HepG2 (cell line): ENCODE measurements around the gene FANCD2. TPM values are rescaled to one million over a fixed set of nuclear protein-coding genes. Genes with fewer than 3 reads are reported as not detected.
"Not testable (repeated sequence)": the region's sequence is repeated elsewhere in the genome, so short reads cannot be mapped to it uniquely, and the experiment has no call there.

Experiments
- ATAC-seq: fragments of 200-7000 bp; cut with Tn5 transposase; 3 replicates; pipeline ENCODE4 v1.9.1; 2020; ENCODE audit warnings: mild to moderate bottlenecking, moderate library complexity
- BruUV-seq: library from RNA; stranded (reverse); fragments of 400-500 nt; replicated peaks from 2 replicates; lab custom pipeline; 2021; lab: Mats Ljungman, UMichigan
- CTCF ChIA-PET: fragments of 300-600 bp; formaldehyde crosslinking; extraction: SDS; loops from one replicate; lab custom pipeline; 2021; ENCODE audit warnings: low total read pairs, inconsistent platforms, low intra/inter-chr PET ratio; lab: Yijun Ruan, JAX
- POLR2A ChIA-PET: fragments of 350-600 bp; sonication (Branson Sonifier 250); formaldehyde crosslinking; loops from one replicate; lab custom pipeline; 2020; ENCODE audit warnings: antibody characterized with exemption, inconsistent platforms; lab: Yijun Ruan, JAX
- DNase-seq: peaks from one replicate; pipeline ENCODE4 v3.0.0-alpha.2; 2015; ENCODE audit warnings: low spot score
- FAIRE-seq: peaks from 3 replicates; lab custom pipeline; 2011; peaks lifted over from hg19 to GRCh38; lab: Jason Lieb, UNC
- H2AFZ ChIP-seq: one replicate; pipeline ENCODE4 v1.6.1; 2011; ENCODE audit warnings: low read length, inconsistent platforms
- H3K27ac ChIP-seq: fragments of 300-600 bp; 3 replicates; pipeline ENCODE4 v1.8.0; 2011; ENCODE audit warnings: mixed run types, mild to moderate bottlenecking, mixed read lengths, low read length, inconsistent platforms; ENCODE audit not compliant: insufficient read depth; ENCODE audit errors: extremely low read length
- H3K27me3 ChIP-seq, 2 experiments: fragments of 200-600 bp in 1 of 2; 2 replicates in 1 of 2; 3 replicates in 1 of 2; pipeline versions ENCODE4 v1.6.0 to v1.8.0; 2011; ENCODE audit warnings: low read length in 2 of 2, mild to moderate bottlenecking in 2 of 2, moderate library complexity in 2 of 2, inconsistent platforms in 1 of 2; ENCODE audit not compliant: insufficient read depth in 2 of 2, control insufficient read depth in 1 of 2
- H3K36me3 ChIP-seq, 2 experiments: fragments of 200-600 bp in 1 of 2; replicated peaks in 1 of 2; 2 replicates in 1 of 2; 3 replicates in 1 of 2; pipeline versions ENCODE4 v1.5.1 to v1.8.0; 2011; ENCODE audit warnings: low read length in 2 of 2, inconsistent platforms in 1 of 2; ENCODE audit not compliant: insufficient read depth in 2 of 2, control insufficient read depth in 1 of 2
- H3K4me1 ChIP-seq: 2 replicates; pipeline ENCODE4 v1.5.1; 2012; ENCODE audit warnings: low read length, inconsistent platforms; ENCODE audit not compliant: insufficient read depth
- H3K4me2 ChIP-seq: 2 replicates; pipeline ENCODE4 v1.6.0; 2011; ENCODE audit warnings: low read depth, low read length, inconsistent platforms
- H3K4me3 ChIP-seq, 3 experiments: fragments of 200-600 bp in 1 of 3; sonication (generic), shearing (Covaris generic) in 1 of 3; replicated peaks in 1 of 3; 2 replicates each; pipeline ENCODE4 v1.5.1; 2011 to 2016; ENCODE audit warnings: low read length in 3 of 3, inconsistent platforms in 2 of 3, low read depth in 2 of 3, mild to moderate bottlenecking in 2 of 3, control low read depth in 1 of 3, mixed read lengths in 1 of 3; ENCODE audit not compliant: insufficient read depth in 1 of 3
- H3K79me2 ChIP-seq: one replicate; pipeline ENCODE4 v1.6.1; 2011; ENCODE audit warnings: low read length, inconsistent platforms; ENCODE audit not compliant: insufficient read depth
- H3K9ac ChIP-seq: 2 replicates; pipeline ENCODE4 v1.6.0; 2011; ENCODE audit warnings: mild to moderate bottlenecking, low read depth, low read length, inconsistent platforms; ENCODE audit not compliant: insufficient read depth
- H3K9me3 ChIP-seq: 2 replicates; pipeline ENCODE4 v1.5.1; 2012; ENCODE audit warnings: mild to moderate bottlenecking, low read length
- H4K20me1 ChIP-seq: 2 replicates; pipeline ENCODE4 v1.6.0; 2011; ENCODE audit warnings: inconsistent platforms, mild to moderate bottlenecking, low read length, moderate library complexity; ENCODE audit not compliant: insufficient read depth
- DMAP1 ChIP-seq: IDR thresholded peaks from 2 replicates; pipeline ENCODE4 v1.6.1; 2016
- GFI1 ChIP-seq: sonication (generic); formaldehyde crosslinking; IDR thresholded peaks from 2 replicates; pipeline ENCODE4 v1.5.0; 2020; ENCODE audit warnings: missing genetic modification reagents, mild to moderate bottlenecking, borderline replicate concordance
- GPN1 ChIP-seq: sonication (generic); formaldehyde crosslinking; IDR thresholded peaks from 2 replicates; pipeline ENCODE4 v1.5.1; 2020; ENCODE audit warnings: missing genetic modification reagents, borderline replicate concordance
- JDP2 ChIP-seq: sonication (generic); formaldehyde crosslinking; IDR thresholded peaks from 2 replicates; pipeline ENCODE4 v1.8.1; 2022; ENCODE audit warnings: missing genetic modification reagents, borderline replicate concordance
- JUNB ChIP-seq: sonication (generic); formaldehyde crosslinking; IDR thresholded peaks from 2 replicates; pipeline ENCODE4 v1.8.0; 2022; ENCODE audit warnings: missing genetic modification reagents, mild to moderate bottlenecking, borderline replicate concordance
- MEIS2 ChIP-seq: sonication (generic); formaldehyde crosslinking; IDR thresholded peaks from 2 replicates; pipeline ENCODE4 v1.9.0; 2021; ENCODE audit warnings: mild to moderate bottlenecking, missing genetic modification reagents
- PHB2 ChIP-seq: fragments of 450-650 bp; IDR thresholded peaks from 2 replicates; pipeline ENCODE4 v1.6.1; 2018; ENCODE audit not compliant: partially characterized antibody
- SMYD3 ChIP-seq: sonication (generic); formaldehyde crosslinking; IDR thresholded peaks from 2 replicates; pipeline ENCODE4 v1.8.1; 2023; ENCODE audit warnings: mild to moderate bottlenecking, missing genetic modification reagents
- ZNF281 ChIP-seq: sonication (generic); formaldehyde crosslinking; IDR thresholded peaks from 2 replicates; pipeline ENCODE4 v1.4.0; 2020; ENCODE audit warnings: missing genetic modification reagents, borderline replicate concordance
- ZNF382 ChIP-seq: sonication (generic); formaldehyde crosslinking; IDR thresholded peaks from 2 replicates; pipeline ENCODE4 v1.5.0; 2020; ENCODE audit warnings: missing genetic modification reagents, mild to moderate bottlenecking, borderline replicate concordance
- ZNF724P ChIP-seq: sonication (generic); formaldehyde crosslinking; IDR thresholded peaks from 2 replicates; pipeline ENCODE4 v1.8.0; 2022; ENCODE audit warnings: missing genetic modification reagents, borderline replicate concordance
- ZSCAN21 ChIP-seq: sonication (generic); formaldehyde crosslinking; IDR thresholded peaks from 2 replicates; pipeline ENCODE4 v1.8.0; 2022; ENCODE audit warnings: mild to moderate bottlenecking, missing genetic modification reagents, moderate library complexity, borderline replicate concordance
- WGBS: methylation state at CpG from one replicate; pipeline ENCODE4 v1.1.6; 2017; ENCODE audit warnings: low lambda C conversion rate; 5-methylcytosine and 5-hydroxymethylcytosine counted together
- in situ Hi-C: cut with HindIII; loops from 2 replicates; pipeline ENCODE4 v1.10.0; 2017; ENCODE audit warnings: low pct_unique_long_range_greater_than_20kb; ENCODE audit not compliant: extremely low pct_ligation_motif_present
- intact Hi-C: fragments of 100-400 bp; cut with micrococcal nuclease; formaldehyde crosslinking; loops from one replicate; pipeline ENCODE4 v1.10.0; 2022; ENCODE audit not compliant: unreplicated experiment
- polyA plus RNA-seq, 8 experiments: library from polyadenylated mRNA; depleted of rRNA in 3 of 8; stranded (reverse) in 7 of 8; unstranded in 1 of 8; fragments of >200 nt; fragmentation: Illumina TruSeq in 4 of 8; extraction: Trizol in 4 of 8; gene quantifications; 2 replicates each; pipeline versions ENCODE4 v1.2.1 to v1.2.3, GENCODE V29; 2011 to 2016; ENCODE audit warnings: low read depth in 4 of 8, missing spikeins in 1 of 8, mixed read lengths in 1 of 8; ENCODE audit not compliant: insufficient read depth in 1 of 8
- total RNA-seq, 5 experiments: library from RNA; depleted of rRNA; stranded (reverse); fragments of >200 nt; fragmentation: Illumina TruSeq; extraction: Trizol; gene quantifications; 2 replicates each; pipeline ENCODE4 v1.2.3, GENCODE V29; 2016; ENCODE audit warnings: low read depth in 1 of 5

The FANCD2 gene
- total and polyA plus RNA-seq, 2 of the 13 experiments (the other 11 are each of a cell fraction or from before 2014, with no cell fraction given) = 10.1 to 42.0 TPM

- H3K4me1 ChIP-seq, FAIRE-seq, H3K9ac ChIP-seq, H3K27me3 ChIP-seq, H3K4me3 ChIP-seq, H3K4me2 ChIP-seq, POLR2A ChIA-PET, intact Hi-C loops, CTCF ChIA-PET, DNase-seq, H3K79me2 ChIP-seq, H3K27ac ChIP-seq, H4K20me1 ChIP-seq, H2AFZ ChIP-seq, ATAC-seq, H3K9me3 ChIP-seq, BruUV-seq, in situ Hi-C loops: not testable (repeated sequence)
- peaks cover 3 to 27% of the 10 kb centered on the region in 2 experiments; a peak in 3 of 5 replicates for H3K36me3 ChIP-seq
- WGBS = 98% methylated on average over 2 of the region's 2 CpGs
These were observed 7.4 kb upstream of the FANCD2 start for GRCh38 chr3:10018806-10019205.

GRCh38 chr3:10019326-10019725 lies 6.9 kb upstream of the FANCD2 start:
- BruUV-seq = no TSS peak

More at GRCh38 chr3:10019326-10019725, 6.9 kb upstream of the FANCD2 start:
- in situ Hi-C loops (no loop called here), intact Hi-C loops (no loop called here)
- Histone ChIP-seq H3K4me1 (no peaks in the 10 kb centered on the region; the same call in 1 of the 2 replicates), H3K27me3 (no peaks in the 10 kb centered on the region), H3K36me3 (peaks cover 3 to 27% of the 10 kb centered on the region in 2 experiments; a peak in 3 of 5 replicates), H4K20me1 (no peaks in the 10 kb centered on the region), H2AFZ (no peak overlapping the region), H3K27ac (no peak overlapping the region), H3K9ac (no peak overlapping the region), H3K9me3 (no peaks in the 10 kb centered on the region), H3K4me2 (no peak overlapping the region), H3K79me2 (no peaks in the 10 kb centered on the region), H3K4me3 (no peak overlapping the region)
- FAIRE-seq = no peak
- WGBS = 99% methylated on average over 5 of the region's 5 CpGs
- CTCF ChIA-PET = no interaction called here
- POLR2A ChIA-PET = no interaction called here
- no peak for ATAC-seq
- TF ChIP-seq ZNF724P (CRISPR knock-in tag) = no peak
- no peak for TF ChIP-seq ZSCAN21 (CRISPR knock-in tag)
- no peak for TF ChIP-seq MEIS2 (CRISPR knock-in tag)
- no peak for TF ChIP-seq PHB2
- no peak for TF ChIP-seq DMAP1 (CRISPR knock-in tag)
- TF ChIP-seq ZNF281 (CRISPR knock-in tag) = no peak
- no peak for TF ChIP-seq JUNB
- TF ChIP-seq GFI1 = no peak
- TF ChIP-seq GPN1 (CRISPR knock-in tag) = no peak
- no peak for TF ChIP-seq JDP2 (CRISPR knock-in tag)
- TF ChIP-seq ZNF382 (CRISPR knock-in tag) = no peak
- no peak for TF ChIP-seq SMYD3 (CRISPR knock-in tag)
- DNase-seq = no peak
